Activated naive CD4-positive, alpha-beta T cell treated with anti-CD3 and anti-CD28 coated beads, Interleukin-2, amount 50 U/mL, for 24 hours (primary cell): Measurements from ENCODE around the gene VDR.

Experiments used
- H3K27ac Mint-ChIP-seq: one replicate; pipeline ENCODE4 v1.8.0; 2021; ENCODE audit warnings: mild to moderate bottlenecking, mixed read lengths
- H3K27me3 Mint-ChIP-seq: one replicate; pipeline ENCODE4 v1.8.0; 2021; ENCODE audit warnings: mixed read lengths
- H3K36me3 Mint-ChIP-seq: one replicate; pipeline ENCODE4 v1.8.0; 2021; ENCODE audit warnings: mixed read lengths
- H3K4me1 Mint-ChIP-seq: one replicate; pipeline ENCODE4 v1.8.0; 2021; ENCODE audit warnings: mixed read lengths
- H3K4me3 Mint-ChIP-seq: one replicate; pipeline ENCODE4 v1.8.0; 2021; ENCODE audit warnings: mild to moderate bottlenecking, mixed read lengths
- H3K9me3 Mint-ChIP-seq: one replicate; pipeline ENCODE4 v1.8.0; 2021; ENCODE audit warnings: mixed read lengths

VDR gene

GRCh38 chr12:47903927-47904712 is 674 bp downstream of the VDR start:
- H3K4me1 Mint-ChIP-seq = peaks cover 55% of the 10 kb centered on the region
- H3K27ac Mint-ChIP-seq = peak overlapping the region; percentile 57
- no peaks in the 10 kb centered on the region for H3K27me3 Mint-ChIP-seq
- H3K4me3 Mint-ChIP-seq = peak overlapping the region; percentile 91
- no peaks in the 10 kb centered on the region for H3K9me3 Mint-ChIP-seq
- no peaks in the 10 kb centered on the region for H3K36me3 Mint-ChIP-seq

- peak overlapping the region; percentile 43 for H3K27ac Mint-ChIP-seq
- H3K36me3 Mint-ChIP-seq = no peaks in the 10 kb centered on the region
- no peaks in the 10 kb centered on the region for H3K9me3 Mint-ChIP-seq
- H3K4me3 Mint-ChIP-seq = peak overlapping the region; percentile 91
- peaks cover 62% of the 10 kb centered on the region for H3K4me1 Mint-ChIP-seq
- no peaks in the 10 kb centered on the region for H3K27me3 Mint-ChIP-seq
Observed at GRCh38 chr12:47903151-47903611, 1.6 kb downstream of the VDR start.

DNA sequence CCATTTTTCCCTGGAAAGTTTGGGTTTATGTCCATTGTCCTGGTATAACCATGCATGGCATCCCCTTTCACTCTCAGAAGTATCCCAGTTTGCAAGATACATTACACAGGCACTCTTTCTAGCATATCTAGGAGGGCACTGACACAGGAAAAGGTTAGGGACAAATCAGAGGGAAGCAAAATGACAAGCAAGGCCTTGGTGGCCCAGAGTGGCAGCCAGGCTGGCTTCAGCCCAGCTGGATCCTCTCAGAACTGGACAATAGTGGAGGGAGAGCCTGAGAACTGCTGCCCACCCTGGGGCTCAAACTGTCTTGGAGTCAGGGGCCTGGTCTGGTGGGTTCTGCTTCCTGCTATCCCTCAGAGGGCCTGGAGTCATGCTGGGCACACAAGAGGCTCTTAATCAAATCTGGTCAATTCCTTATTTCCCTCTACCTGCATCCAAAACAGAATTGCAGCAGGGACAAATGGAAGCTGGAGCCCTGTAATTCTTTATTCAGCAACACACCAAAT is 2.6 kb downstream of the VDR start:
- Mint-ChIP-seq H3K27me3 (no peaks in the 10 kb centered on the region), H3K9me3 (no peaks in the 10 kb centered on the region), H3K36me3 (no peaks in the 10 kb centered on the region), H3K4me1 (peaks cover 62% of the 10 kb centered on the region), H3K27ac (no peak overlapping the region), H3K4me3 (peak overlapping the region; percentile 91)

- Mint-ChIP-seq H3K27ac (peak overlapping the region; percentile 49), H3K27me3 (no peaks in the 10 kb centered on the region), H3K36me3 (no peaks in the 10 kb centered on the region), H3K9me3 (no peaks in the 10 kb centered on the region), H3K4me1 (peaks cover 67% of the 10 kb centered on the region), H3K4me3 (peak overlapping the region; percentile 21)
Observed at GRCh38 chr12:47901718-47902093, 3.1 kb downstream of the VDR start.

- no peaks in the 10 kb centered on the region for H3K9me3 Mint-ChIP-seq
- H3K4me3 Mint-ChIP-seq = peak overlapping the region; percentile 21
- H3K36me3 Mint-ChIP-seq = no peaks in the 10 kb centered on the region
- peaks cover 70% of the 10 kb centered on the region for H3K4me1 Mint-ChIP-seq
- peak overlapping the region; percentile 56 for H3K27ac Mint-ChIP-seq
- H3K27me3 Mint-ChIP-seq = no peaks in the 10 kb centered on the region
Observed at GRCh38 chr12:47901063-47901717, 3.6 kb downstream of the VDR start.

DNA sequence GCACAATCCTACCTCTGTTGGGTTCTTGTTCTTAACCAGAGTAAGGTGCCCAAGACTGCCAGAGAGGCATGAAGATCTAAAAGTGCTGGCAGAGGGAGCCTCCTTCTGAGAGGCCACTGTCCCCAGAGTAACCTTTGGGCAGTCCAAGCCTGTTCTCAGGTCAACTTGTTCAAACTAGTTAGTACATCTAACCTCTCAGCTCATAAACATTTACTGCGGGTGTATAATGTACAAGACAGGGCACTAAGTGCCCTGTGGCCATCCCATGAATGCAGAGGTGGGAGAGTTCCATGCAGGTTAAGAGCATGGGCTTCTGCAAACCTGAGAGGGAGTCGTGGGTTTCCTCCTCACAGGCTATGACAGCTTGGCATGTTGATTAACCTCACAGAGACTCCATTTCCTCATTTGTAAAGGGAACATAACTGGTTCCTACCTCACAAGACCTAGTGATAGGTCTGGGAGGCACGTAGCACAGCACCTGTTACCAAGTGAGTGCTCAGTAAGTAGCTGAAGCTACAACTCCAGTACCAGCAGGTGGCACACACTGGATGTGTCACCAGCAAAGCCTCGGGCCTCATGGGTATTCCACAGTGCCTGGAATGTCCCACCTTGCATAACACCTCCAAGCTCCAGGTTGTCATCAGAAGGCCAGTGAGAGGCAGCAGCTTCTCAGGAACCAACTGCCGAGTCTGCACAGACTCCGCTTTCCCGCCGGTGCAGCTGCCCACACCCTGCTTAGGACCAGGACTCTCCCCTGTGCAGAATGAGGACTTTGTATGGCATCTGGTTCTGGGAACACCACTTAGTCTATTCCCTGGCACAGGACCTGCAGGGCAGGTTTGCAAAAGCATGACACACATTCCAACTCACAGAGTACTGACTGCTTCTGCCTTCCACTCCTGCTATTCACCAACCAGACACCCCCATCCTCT is 4.4 kb downstream of the VDR start:
- Mint-ChIP-seq H3K4me1 (peaks cover 75% of the 10 kb centered on the region), H3K27ac (peak overlapping the region; percentile 56), H3K4me3 (peak overlapping the region; percentile 21), H3K27me3 (no peaks in the 10 kb centered on the region), H3K36me3 (no peaks in the 10 kb centered on the region), H3K9me3 (no peaks in the 10 kb centered on the region)

- Mint-ChIP-seq H3K9me3 (no peaks in the 10 kb centered on the region), H3K4me1 (peaks cover 79% of the 10 kb centered on the region), H3K36me3 (no peaks in the 10 kb centered on the region), H3K27me3 (no peaks in the 10 kb centered on the region), H3K4me3 (no peak overlapping the region), H3K27ac (no peak overlapping the region)
Observed at GRCh38 chr12:47899466-47899865, 5.3 kb downstream of the VDR start.

GRCh38 chr12:47896633-47897032 is 8.2 kb downstream of the VDR start:
- no peak overlapping the region for H3K27ac Mint-ChIP-seq
- H3K4me3 Mint-ChIP-seq = no peak overlapping the region
- H3K4me1 Mint-ChIP-seq = peaks cover 70% of the 10 kb centered on the region
- H3K27me3 Mint-ChIP-seq = no peaks in the 10 kb centered on the region
- H3K9me3 Mint-ChIP-seq = no peaks in the 10 kb centered on the region
- H3K36me3 Mint-ChIP-seq = no peaks in the 10 kb centered on the region

- no peaks in the 10 kb centered on the region for H3K36me3 Mint-ChIP-seq
- no peaks in the 10 kb centered on the region for H3K27me3 Mint-ChIP-seq
- no peaks in the 10 kb centered on the region for H3K9me3 Mint-ChIP-seq
- no peak overlapping the region for H3K27ac Mint-ChIP-seq
- no peak overlapping the region for H3K4me3 Mint-ChIP-seq
- H3K4me1 Mint-ChIP-seq = peaks cover 64% of the 10 kb centered on the region
Observed at GRCh38 chr12:47896022-47896421, 8.8 kb downstream of the VDR start.

- H3K36me3 Mint-ChIP-seq = peaks cover 2% of the 10 kb centered on the region
- no peaks in the 10 kb centered on the region for H3K27me3 Mint-ChIP-seq
- H3K27ac Mint-ChIP-seq = peak overlapping the region; percentile 74
- H3K9me3 Mint-ChIP-seq = no peaks in the 10 kb centered on the region
- H3K4me3 Mint-ChIP-seq = no peak overlapping the region
- H3K4me1 Mint-ChIP-seq = peaks cover 51% of the 10 kb centered on the region
Observed at GRCh38 chr12:47894652-47895051, 10.1 kb downstream of the VDR start.

DNA sequence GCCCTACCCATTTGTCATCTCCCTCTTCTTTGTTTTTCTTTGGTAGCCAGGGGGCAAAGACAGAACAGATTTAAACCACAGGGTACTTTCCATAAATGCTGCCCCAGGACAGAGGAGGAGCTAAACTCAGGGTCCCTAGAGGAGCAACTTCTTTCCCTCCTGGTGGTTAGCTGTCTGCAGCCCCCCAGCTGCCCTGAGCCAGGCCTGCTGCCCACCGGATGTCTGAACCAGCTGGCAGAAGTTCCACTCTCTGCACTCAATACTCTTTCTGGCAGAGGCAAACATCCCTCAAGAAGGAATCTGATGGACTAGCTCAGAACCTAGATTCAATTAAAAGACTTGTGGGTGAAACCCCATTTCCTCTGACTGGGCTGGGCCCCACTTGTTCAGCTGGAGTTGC is 10.7 kb downstream of the VDR start:
- no peak overlapping the region for H3K27ac Mint-ChIP-seq
- no peak overlapping the region for H3K4me3 Mint-ChIP-seq
- peaks cover 51% of the 10 kb centered on the region for H3K4me1 Mint-ChIP-seq
- H3K36me3 Mint-ChIP-seq = peaks cover 4% of the 10 kb centered on the region
- H3K9me3 Mint-ChIP-seq = no peaks in the 10 kb centered on the region
- no peaks in the 10 kb centered on the region for H3K27me3 Mint-ChIP-seq

DNA sequence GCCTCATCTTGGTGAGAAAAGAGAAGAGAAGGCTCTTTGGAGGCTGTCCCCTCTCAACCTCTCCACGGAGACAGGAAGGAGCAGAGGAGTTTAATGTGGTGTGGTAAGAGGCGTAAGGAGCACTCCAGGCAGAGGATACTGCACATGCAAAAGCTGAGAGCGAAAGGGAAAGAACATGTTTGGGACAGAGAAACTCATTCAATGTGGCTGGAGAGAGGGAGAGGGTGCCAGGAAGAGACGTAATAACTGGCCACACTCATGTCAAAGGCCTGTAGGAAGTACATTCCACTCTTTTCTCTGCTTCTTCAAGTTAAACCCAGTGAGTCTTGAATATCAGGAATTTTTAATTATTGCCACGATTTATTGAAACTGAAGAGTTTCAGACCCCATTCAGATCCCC is 12.0 kb downstream of the VDR start:
- no peaks in the 10 kb centered on the region for H3K27me3 Mint-ChIP-seq
- peaks cover 52% of the 10 kb centered on the region for H3K4me1 Mint-ChIP-seq
- H3K4me3 Mint-ChIP-seq = no peak overlapping the region
- H3K27ac Mint-ChIP-seq = peak overlapping the region; percentile 2
- peaks cover 5% of the 10 kb centered on the region for H3K36me3 Mint-ChIP-seq
- H3K9me3 Mint-ChIP-seq = no peaks in the 10 kb centered on the region

GRCh38 chr12:47891356-47891755 is 13.4 kb downstream of the VDR start:
- Mint-ChIP-seq H3K4me3 (no peak overlapping the region), H3K27ac (no peak overlapping the region), H3K9me3 (no peaks in the 10 kb centered on the region), H3K4me1 (peaks cover 53% of the 10 kb centered on the region), H3K27me3 (no peaks in the 10 kb centered on the region), H3K36me3 (peaks cover 7% of the 10 kb centered on the region)

DNA sequence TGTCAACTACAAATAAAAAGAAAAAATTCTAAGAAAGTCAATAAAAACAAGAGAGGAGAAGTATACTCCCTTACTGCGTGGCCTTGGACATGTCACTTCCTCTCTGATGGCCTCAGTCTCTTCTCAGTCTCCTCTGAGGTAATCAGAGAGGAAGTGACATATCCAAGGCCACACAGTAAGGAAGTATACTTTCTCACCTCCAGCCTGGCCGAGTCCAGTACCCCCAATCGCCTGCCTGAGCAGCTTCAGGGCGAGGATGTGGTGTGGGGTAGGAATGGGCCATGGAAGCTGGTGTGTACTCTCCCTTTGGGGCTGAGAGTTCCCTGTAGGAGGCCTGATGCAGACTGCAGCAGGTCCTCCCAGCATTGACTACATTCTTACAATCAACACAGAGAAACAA is 15.8 kb downstream of the VDR start:
- H3K36me3 Mint-ChIP-seq = peaks cover 7% of the 10 kb centered on the region
- H3K9me3 Mint-ChIP-seq = no peaks in the 10 kb centered on the region
- no peak overlapping the region for H3K27ac Mint-ChIP-seq
- peaks cover 62% of the 10 kb centered on the region for H3K4me1 Mint-ChIP-seq
- H3K27me3 Mint-ChIP-seq = no peaks in the 10 kb centered on the region
- no peak overlapping the region for H3K4me3 Mint-ChIP-seq

- Mint-ChIP-seq H3K36me3 (peaks cover 7% of the 10 kb centered on the region), H3K27ac (no peak overlapping the region), H3K4me3 (no peak overlapping the region), H3K9me3 (no peaks in the 10 kb centered on the region), H3K27me3 (no peaks in the 10 kb centered on the region), H3K4me1 (peaks cover 64% of the 10 kb centered on the region)
Observed at GRCh38 chr12:47888153-47888819, 16.5 kb downstream of the VDR start.
